GM20000 (cell line): ENCODE results near the gene NDUFS8.

ENCODE experiments used
- DNase-seq: peaks from one replicate; pipeline ENCODE4 v3.0.0; 2012; ENCODE audit warnings: low spot score
- TF ChIP-seq, protein P1 (sequence below): IDR thresholded peaks from 2 replicates; pipeline ENCODE4 v1.5.1; 2012; ENCODE audit warnings: mild to moderate bottlenecking, control low read depth; ENCODE audit errors: extremely low read depth, missing control alignments

Gene NDUFS8

DNA sequence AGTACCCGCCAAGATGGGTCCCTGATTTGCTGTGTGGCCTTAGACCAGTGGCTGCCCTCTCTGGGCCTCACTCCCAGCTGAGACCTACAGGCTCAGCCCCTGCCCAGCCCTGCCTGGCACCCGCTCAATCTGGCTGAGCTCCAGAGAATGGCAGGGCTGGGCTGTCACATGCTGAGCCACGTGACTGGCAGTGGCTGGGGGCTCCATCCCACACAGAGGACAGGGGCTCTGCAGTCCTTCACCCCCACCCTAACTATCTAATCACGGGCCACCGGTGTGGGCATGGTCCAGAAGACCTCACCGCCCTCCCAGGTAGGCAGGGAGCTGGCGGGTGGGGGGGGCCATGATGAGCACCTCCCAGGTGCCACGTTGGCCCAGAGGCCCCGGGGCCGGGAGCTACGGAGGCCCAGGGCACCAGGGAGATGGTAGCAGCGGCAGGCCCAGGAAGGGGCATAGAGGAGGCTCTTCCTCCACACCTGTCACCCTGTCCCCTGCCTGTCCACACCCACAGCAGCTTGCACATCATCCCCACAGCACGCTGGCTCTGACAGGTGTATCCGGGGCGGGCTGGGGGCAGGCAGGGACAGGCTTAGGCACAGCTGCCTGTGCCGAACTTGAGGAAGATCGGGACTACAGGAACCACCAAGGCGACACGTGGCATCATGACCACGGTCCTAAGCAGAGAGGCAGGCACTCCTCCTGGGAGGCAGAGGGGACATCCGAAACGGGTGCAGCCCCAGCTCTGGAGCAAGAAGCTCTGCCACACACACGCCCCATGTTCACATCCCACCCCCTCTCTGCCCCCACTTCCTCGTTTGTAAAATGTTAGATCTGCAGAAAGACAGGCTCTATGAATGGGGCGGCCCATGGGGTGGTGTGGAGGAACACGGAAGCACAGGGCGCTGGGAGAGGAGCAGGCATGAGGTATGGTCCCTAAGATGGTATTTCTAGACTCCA, 21.8 kb upstream of the NDUFS8 start:
- TF ChIP-seq, protein P1, sequence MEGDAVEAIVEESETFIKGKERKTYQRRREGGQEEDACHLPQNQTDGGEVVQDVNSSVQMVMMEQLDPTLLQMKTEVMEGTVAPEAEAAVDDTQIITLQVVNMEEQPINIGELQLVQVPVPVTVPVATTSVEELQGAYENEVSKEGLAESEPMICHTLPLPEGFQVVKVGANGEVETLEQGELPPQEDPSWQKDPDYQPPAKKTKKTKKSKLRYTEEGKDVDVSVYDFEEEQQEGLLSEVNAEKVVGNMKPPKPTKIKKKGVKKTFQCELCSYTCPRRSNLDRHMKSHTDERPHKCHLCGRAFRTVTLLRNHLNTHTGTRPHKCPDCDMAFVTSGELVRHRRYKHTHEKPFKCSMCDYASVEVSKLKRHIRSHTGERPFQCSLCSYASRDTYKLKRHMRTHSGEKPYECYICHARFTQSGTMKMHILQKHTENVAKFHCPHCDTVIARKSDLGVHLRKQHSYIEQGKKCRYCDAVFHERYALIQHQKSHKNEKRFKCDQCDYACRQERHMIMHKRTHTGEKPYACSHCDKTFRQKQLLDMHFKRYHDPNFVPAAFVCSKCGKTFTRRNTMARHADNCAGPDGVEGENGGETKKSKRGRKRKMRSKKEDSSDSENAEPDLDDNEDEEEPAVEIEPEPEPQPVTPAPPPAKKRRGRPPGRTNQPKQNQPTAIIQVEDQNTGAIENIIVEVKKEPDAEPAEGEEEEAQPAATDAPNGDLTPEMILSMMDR, result no peak
- no peak for DNase-seq

- peak; percentile 58 for DNase-seq
- TF ChIP-seq, protein P1, result no peak
Measured at GRCh38 chr11:68009391-68010089, 20.9 kb upstream of the NDUFS8 start.

- no peak for DNase-seq
- TF ChIP-seq, protein P1, result no peak
Measured at GRCh38 chr11:68010090-68011041, 20.1 kb upstream of the NDUFS8 start, which contains the start of gene ALDH3B1. TSS of gene ALDH3B1 (plus strand) at chr11:68010327. CDS start at chr11:68015298, 4,971 bp downstream.

GRCh38 chr11:68011051-68011943, 19.2 kb upstream of the NDUFS8 start:
- TF ChIP-seq, protein P1, result no peak
- no peak for DNase-seq

GRCh38 chr11:68012044-68012842, 18.2 kb upstream of the NDUFS8 start:
- TF ChIP-seq, protein P1, result no peak
- no peak for DNase-seq
